ENCODE measurements around the gene NASP. TPM values are rescaled to one million over a fixed set of nuclear protein-coding genes. Genes with fewer than 3 reads are reported as not detected.
A peak's percentile ranks its signal among the peaks of the same experiment; 100 is the strongest.

Gene NASP
- total and polyA plus RNA-seq, 2 of the 4 experiments (the other 2 are of a cell fraction): 56.6 to 124 TPM

DNA sequence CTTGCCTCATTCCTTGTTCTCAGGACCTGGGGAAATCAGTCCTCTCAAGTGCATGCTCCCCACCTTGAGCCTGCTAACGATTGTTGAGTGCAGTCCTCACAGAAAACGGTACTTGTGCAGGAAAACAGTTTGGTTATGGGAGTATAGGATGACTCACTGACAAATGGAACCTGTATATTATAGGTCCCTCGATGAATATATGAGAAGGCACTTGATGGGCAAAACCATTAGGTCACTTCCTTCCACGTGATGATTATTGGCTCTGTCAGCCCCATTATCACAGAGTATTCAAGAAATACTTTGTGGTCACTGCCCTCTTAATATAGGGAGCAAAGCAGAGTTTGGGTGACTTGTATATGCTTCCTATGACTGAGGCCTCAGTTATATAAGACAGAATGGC is 33.8 kb downstream of the NASP start:
- Histone ChIP-seq H4K5ac (ENCODE audit: low read depth, low read length) (no peak overlapping the region), H4K20me1 (ENCODE audit: insufficient read depth, low read length) (peaks cover 5% of the 10 kb centered on the region; the same call in 1 of the 2 replicates), H4K8ac (ENCODE audit: low read depth in 2 of 2, low read length in 2 of 2) (no peak overlapping the region), H3K9ac (ENCODE audit: low read depth, low read length) (no peak overlapping the region), H3K9me3 (ENCODE audit: control insufficient read depth, insufficient read depth, low read length) (no peaks in the 10 kb centered on the region), H2BK20ac (ENCODE audit: low read depth, low read length) (no peak overlapping the region), H2AFZ (replicated peaks; ENCODE audit: low read length, poor library complexity) (no peak overlapping the region), H3K27ac (ENCODE audit: insufficient read depth, low read length) (no peak overlapping the region), H3K14ac (replicated peaks; ENCODE audit: low read depth, low read length) (no peak overlapping the region), H2BK15ac (ENCODE audit: low read depth, low read length) (no peak overlapping the region), H2AK5ac (ENCODE audit: low read depth, low read length) (no peak overlapping the region), H3K18ac (ENCODE audit: low read depth, low read length) (no peak overlapping the region), H3K56ac (ENCODE audit: extremely low read depth, insufficient read depth, low read length) (no peak overlapping the region), H3K79me1 (ENCODE audit: low read depth in 1 of 2, low read length in 2 of 2) (peaks cover 3% of the 10 kb centered on the region in 2 experiments; a peak in 1 of 4 replicates), H4K91ac (ENCODE audit: insufficient read depth, low read depth, low read length) (no peak overlapping the region), H3K4ac (ENCODE audit: low read depth, low read length) (no peak overlapping the region), H2AK9ac (replicated peaks; ENCODE audit: low read depth, low read length, poor library complexity) (no peak overlapping the region), H3K23ac (ENCODE audit: low read depth, low read length) (0 out of 2 replicates have a peak overlapping the region, but pooled peaks have one; percentile 26), H3K4me3 (ENCODE audit: insufficient read depth, low read depth, low read length) (no peak overlapping the region), H2BK5ac (ENCODE audit: low read depth, low read length, poor library complexity, severe bottlenecking) (no peak overlapping the region), H3K4me1 (ENCODE audit: control insufficient read depth, insufficient read depth, low read length) (no peaks in the 10 kb centered on the region; the same call in 1 of the 2 replicates), H2BK120ac (ENCODE audit: low read depth, low read length) (no peak overlapping the region), H3K4me2 (ENCODE audit: low read depth, low read length) (no peak overlapping the region), H3K27me3 (ENCODE audit: control insufficient read depth, insufficient read depth, low read length) (no peaks in the 10 kb centered on the region), H3K36me3 (ENCODE audit: control insufficient read depth, insufficient read depth, low read length) (peaks cover 39% of the 10 kb centered on the region), H3K9me1 (ENCODE audit: insufficient read depth, low read length) (peaks cover 2% of the 10 kb centered on the region; the same call in 1 of the 2 replicates)
- dilution Hi-C loops (cut with HindIII; ENCODE audit: low sequenced_read_pairs, unreplicated experiment): no loop called here
- in situ Hi-C loops (cut with MboI; ENCODE audit: low sequenced_read_pairs): no loop called here
- TF ChIP-seq USF2 (IDR thresholded peaks at IDR 0.05; ENCODE audit: low read depth, low read length): peak; percentile 43; the same call in 1 of the 2 replicates
- no peak for TF ChIP-seq MXI1 (IDR thresholded peaks at IDR 0.05; ENCODE audit: borderline replicate concordance, low read depth, low read length)
- WGBS, 2 experiments (ENCODE audit: extremely low coverage in 2 of 2, insufficient read length in 1 of 2): 50% methylated on average over 2 of the region's 4 CpGs; no CpG with 5 or more reads in 1 of the 2 experiments
- intact Hi-C loops (cut with micrococcal nuclease): no loop called here
- POLR2A ChIA-PET (ENCODE audit: unreplicated experiment): no interaction called here
- BruUV-seq (replicated peaks): no TSS peak
- ATAC-seq (ENCODE audit: low read depth) (peak; percentile 33; the same call in 1 of the 2 replicates), DNase-seq (peak; percentile 75)
- CTCF ChIA-PET: no interaction called here
